Measurements from ENCODE around the gene RIMS3. TPM values are rescaled to one million over a fixed set of nuclear protein-coding genes. Genes with fewer than 3 reads are reported as not detected.
A peak's percentile ranks its signal among the peaks of the same experiment; 100 is the strongest.

Gene RIMS3
- total RNA-seq, 6 experiments from 2014 or later: 0.05 to 0.14 (median 0.09) TPM; not detected in 3

- H3K9me3 Mint-ChIP-seq: no peaks in the 10 kb centered on the region
- H3K27me3 Mint-ChIP-seq (ENCODE audit: insufficient read depth): peaks cover 29% of the 10 kb centered on the region
- no peak overlapping the region for H3K4me3 Mint-ChIP-seq
- H3K27ac Mint-ChIP-seq: no peak overlapping the region
- DNase-seq: no peak
- TF ChIP-seq CTCF (IDR thresholded peaks at IDR 0.05): no peak
- H3K4me1 Mint-ChIP-seq (ENCODE audit: low read depth): no peaks in the 10 kb centered on the region
- H3K36me3 Mint-ChIP-seq (ENCODE audit: low read depth): no peaks in the 10 kb centered on the region
Observed at GRCh38 chr1:40652468-40652867, 13.0 kb downstream of the RIMS3 start.

- no peak overlapping the region for H3K27ac Mint-ChIP-seq
Observed at GRCh38 chr1:40651138-40651857, 14.2 kb downstream of the RIMS3 start.

GRCh38 chr1:40650075-40650474, 15.4 kb downstream of the RIMS3 start:
- Mint-ChIP-seq H3K36me3 (ENCODE audit: low read depth) (no peaks in the 10 kb centered on the region), H3K27ac (no peak overlapping the region), H3K4me3 (no peak overlapping the region), H3K9me3 (no peaks in the 10 kb centered on the region), H3K4me1 (ENCODE audit: low read depth) (peaks cover 5% of the 10 kb centered on the region; the same call in 1 of the 2 replicates), H3K27me3 (ENCODE audit: insufficient read depth) (peaks cover 22% of the 10 kb centered on the region)
- no peak for DNase-seq
- TF ChIP-seq CTCF (IDR thresholded peaks at IDR 0.05): peak; percentile 56

More at GRCh38 chr1:40651138-40651857, 14.2 kb downstream of the RIMS3 start:
- peak; percentile 17; the same call in 1 of the 2 replicates for TF ChIP-seq CTCF (IDR thresholded peaks at IDR 0.05)
- no peak overlapping the region for H3K4me3 Mint-ChIP-seq
- H3K4me1 Mint-ChIP-seq (ENCODE audit: low read depth): peaks cover 3% of the 10 kb centered on the region; the same call in 1 of the 2 replicates
- peaks cover 20% of the 10 kb centered on the region for H3K27me3 Mint-ChIP-seq (ENCODE audit: insufficient read depth)
- DNase-seq: no peak
- no peaks in the 10 kb centered on the region for H3K9me3 Mint-ChIP-seq
- no peaks in the 10 kb centered on the region for H3K36me3 Mint-ChIP-seq (ENCODE audit: low read depth)

- H3K4me3 Mint-ChIP-seq: no peak overlapping the region
- H3K27ac Mint-ChIP-seq: no peak overlapping the region
- no peaks in the 10 kb centered on the region for H3K36me3 Mint-ChIP-seq (ENCODE audit: low read depth)
- no peak for TF ChIP-seq CTCF (IDR thresholded peaks at IDR 0.05)
- H3K9me3 Mint-ChIP-seq: no peaks in the 10 kb centered on the region
- DNase-seq: no peak
- H3K27me3 Mint-ChIP-seq (ENCODE audit: insufficient read depth): peaks cover 20% of the 10 kb centered on the region
- H3K4me1 Mint-ChIP-seq (ENCODE audit: low read depth): peaks cover 5% of the 10 kb centered on the region; the same call in 1 of the 2 replicates
Observed at GRCh38 chr1:40649592-40649930, 15.9 kb downstream of the RIMS3 start.

- Mint-ChIP-seq H3K27me3 (ENCODE audit: insufficient read depth) (peaks cover 17% of the 10 kb centered on the region), H3K4me3 (no peak overlapping the region), H3K9me3 (no peaks in the 10 kb centered on the region), H3K36me3 (ENCODE audit: low read depth) (no peaks in the 10 kb centered on the region), H3K27ac (no peak overlapping the region), H3K4me1 (ENCODE audit: low read depth) (peaks cover 5% of the 10 kb centered on the region; the same call in 1 of the 2 replicates)
- no peak for TF ChIP-seq CTCF (IDR thresholded peaks at IDR 0.05)
- DNase-seq: no peak
Observed at GRCh38 chr1:40648928-40649591, 16.4 kb downstream of the RIMS3 start.
